CD4-positive, alpha-beta T cell treated with Interleukin-2 at 100 ng/mL for 4 hours (primary cell): ENCODE results near the gene NHLRC4.

Experiments
- DNase-seq: peaks from one replicate; pipeline ENCODE4 v3.0.0-alpha.2; 2020; ENCODE audit warnings: low spot score

Gene NHLRC4, protein sequence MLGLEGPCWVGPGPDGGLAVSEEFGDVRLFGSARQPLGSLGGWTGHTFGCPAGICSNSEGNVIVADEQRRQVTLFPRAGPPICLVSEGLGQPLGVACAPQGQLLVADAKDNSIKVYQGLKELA

DNA sequence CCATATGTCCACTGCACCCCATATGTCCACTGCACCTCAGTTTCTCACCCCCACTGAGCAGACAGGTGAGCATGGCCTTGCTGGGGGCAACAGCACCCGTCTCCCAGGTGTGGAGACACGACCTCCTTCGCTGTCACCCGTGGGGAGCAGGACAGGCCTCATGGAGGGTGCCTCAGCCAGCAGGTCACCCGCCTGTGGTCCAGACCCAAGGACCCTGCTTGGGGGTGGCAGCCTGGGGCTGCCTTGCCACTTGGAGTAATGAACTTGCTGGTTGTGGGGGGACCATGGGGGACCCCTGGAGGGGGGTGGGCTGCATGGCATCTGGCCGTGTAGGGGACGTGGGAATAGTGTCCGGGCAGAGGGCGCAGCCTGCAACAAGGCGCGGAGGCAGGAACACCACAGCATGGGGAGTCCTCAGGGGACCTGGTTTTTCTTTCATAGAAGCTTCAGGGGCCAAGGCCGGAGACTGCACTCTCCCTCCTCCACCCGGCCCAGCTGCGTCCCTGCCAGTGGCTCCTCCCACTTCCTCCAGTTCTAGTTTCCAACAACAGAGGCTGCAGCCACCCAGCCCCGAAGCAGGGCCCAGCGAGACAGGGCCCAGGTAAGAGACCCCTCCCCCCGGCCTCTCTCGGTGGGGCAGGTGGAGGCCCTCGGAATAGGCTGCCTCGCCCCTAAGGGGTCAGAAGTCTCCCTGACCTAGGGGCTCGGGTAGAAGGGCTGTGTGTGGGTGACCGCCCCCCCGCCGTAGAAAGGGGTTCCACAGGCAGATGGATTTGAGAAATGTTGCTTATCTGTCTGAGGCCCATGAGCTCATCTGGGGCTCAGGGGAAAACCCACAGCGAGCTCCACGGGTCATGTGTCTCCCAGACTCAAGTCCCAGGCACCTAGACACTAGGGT, at the start of gene NHLRC4:
NHLRC4 (plus strand) TSS at position 531 of the 898 bp plus-strand sequence. CDS start 1,043 bp downstream, outside the sequence.
- peak; percentile 46 for DNase-seq

DNA sequence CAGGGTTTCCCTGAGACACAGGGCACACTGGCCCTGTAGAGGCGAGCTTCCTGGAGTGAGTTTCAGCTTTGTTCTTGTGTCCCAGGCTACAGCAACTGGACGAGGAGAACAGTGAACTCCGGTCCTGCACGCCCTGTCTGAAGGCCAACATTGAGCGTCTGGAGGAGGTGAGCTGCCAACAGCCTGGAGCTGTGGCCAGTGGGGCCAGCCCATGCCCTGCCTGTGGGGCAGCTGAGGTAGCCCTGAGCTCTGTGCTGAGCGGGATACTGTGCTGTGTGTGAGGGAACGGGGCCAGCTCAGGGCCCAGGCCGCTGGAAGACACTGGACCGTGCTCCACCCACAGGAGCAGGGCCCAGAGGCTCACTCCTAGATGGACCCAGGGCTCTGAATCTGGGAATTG, 47.9 kb upstream of the NHLRC4 start:
- DNase-seq = no peak

DNA sequence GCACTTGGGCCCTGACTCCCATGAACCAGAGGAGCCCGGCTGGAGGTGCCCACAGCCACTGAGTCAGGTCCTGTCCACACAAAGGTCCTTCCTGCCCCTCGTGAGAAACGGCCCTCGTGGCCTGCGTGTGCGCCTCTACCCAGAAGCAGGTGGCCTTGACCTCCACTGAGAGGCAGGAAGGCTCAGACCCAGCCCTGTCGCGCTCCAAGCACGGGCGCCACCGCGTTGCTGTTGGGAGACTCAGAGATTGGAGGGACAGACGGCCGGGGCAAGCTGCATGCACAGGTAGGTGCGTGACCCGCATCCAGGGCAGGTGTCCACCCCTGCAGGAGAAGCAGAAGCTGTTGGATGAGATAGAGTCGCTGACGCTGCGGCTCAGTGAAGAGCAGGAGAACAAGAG, 47.4 kb upstream of the NHLRC4 start:
- DNase-seq = no peak

DNA sequence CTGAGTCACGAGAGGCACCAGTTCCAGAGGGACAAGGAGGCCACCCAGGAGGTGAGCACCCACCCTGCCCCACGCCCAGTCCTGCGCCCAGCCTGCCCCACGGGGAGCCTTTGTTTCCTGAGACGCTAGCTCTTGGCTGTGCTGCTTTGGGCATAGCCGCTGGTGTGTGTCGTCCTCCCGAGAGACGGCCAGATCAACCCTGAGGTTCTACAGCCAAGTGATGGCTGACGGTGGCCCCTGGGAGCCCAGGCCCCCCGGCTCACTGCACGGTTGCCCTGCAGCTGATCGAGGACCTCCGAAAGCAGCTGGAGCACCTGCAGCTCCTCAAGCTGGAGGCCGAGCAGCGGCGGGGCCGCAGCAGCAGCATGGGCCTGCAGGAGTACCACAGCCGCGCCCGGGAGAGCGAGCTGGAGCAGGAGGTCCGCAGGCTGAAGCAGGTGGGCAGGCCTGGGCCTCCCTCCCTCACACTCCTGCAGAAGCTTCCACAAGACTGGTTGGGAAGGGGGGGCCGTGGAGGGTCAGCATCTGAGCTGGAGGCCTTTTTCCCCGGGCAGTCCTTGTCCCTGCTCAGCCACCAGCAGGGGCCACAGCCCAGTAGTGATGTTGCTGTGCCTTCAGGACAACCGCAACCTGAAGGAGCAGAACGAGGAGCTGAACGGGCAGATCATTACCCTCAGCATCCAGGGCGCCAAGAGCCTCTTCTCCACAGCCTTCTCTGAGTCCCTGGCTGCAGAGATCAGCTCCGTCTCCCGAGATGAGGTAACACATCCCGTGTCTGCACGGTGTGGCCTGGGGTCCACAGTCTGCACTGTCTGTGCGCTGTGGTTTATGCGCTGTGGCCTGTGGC, 46.7 kb upstream of the NHLRC4 start:
- no peak for DNase-seq

DNA sequence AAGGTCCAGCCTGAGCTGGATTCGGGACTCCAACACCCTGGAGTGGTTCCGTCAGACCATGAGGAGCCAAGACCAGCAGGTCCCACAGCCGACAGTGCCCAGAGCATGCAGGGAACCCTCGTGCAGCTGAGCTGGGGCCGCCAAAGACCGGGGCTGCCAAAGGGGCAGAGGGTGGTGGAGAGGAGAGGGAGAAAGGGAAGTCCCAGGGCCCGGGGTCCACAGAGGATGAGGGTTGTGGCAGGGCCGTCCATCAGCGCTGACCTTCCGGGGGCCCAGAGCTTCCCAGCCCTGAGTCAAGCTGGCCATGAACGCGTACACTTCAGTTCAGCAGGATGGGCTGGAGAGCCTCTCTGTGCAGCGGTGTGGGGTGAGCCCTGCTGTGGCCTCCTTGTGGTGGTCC, 46.0 kb upstream of the NHLRC4 start:
- DNase-seq = no peak

DNA sequence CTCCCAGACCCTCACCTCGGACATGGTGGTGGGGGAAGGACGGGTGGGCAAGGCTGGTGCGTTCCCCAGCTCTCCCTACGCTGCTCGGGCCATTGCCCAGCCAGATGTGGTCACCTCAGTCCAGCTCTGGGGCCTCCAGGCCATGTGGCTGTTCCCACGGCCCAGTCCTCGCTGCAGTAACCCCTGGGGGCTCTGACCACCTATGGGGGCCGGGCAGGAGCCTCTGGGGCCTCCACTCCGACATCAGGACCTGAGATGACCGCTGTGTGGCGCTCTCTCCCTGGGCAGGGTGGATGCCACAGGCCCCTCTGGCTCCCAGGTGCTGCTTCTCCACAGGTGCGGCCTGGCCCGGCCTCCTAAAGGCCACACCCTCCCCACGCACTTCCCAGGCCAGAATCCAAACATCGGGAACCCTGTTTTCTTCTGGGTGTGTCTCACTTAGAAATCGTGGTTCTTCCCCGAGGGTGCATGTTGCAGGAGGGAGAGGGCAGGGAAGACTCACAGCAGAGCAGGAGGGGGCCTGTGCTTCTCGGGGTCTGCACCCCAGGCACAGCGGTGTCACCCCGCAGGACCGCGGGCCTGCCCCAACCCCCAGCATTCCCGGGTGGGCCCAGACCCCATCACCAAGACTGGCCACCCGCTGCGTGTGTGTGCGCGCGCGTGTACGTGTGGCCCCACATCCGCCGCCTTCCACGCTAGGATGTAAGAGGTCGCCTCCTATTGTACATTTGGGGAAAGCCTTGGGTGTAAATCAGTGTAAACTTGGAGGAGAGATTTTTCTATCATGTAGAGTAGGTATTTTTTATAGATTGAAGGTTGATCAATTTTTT, 45.2 kb upstream of the NHLRC4 start:
- DNase-seq = no peak

DNA sequence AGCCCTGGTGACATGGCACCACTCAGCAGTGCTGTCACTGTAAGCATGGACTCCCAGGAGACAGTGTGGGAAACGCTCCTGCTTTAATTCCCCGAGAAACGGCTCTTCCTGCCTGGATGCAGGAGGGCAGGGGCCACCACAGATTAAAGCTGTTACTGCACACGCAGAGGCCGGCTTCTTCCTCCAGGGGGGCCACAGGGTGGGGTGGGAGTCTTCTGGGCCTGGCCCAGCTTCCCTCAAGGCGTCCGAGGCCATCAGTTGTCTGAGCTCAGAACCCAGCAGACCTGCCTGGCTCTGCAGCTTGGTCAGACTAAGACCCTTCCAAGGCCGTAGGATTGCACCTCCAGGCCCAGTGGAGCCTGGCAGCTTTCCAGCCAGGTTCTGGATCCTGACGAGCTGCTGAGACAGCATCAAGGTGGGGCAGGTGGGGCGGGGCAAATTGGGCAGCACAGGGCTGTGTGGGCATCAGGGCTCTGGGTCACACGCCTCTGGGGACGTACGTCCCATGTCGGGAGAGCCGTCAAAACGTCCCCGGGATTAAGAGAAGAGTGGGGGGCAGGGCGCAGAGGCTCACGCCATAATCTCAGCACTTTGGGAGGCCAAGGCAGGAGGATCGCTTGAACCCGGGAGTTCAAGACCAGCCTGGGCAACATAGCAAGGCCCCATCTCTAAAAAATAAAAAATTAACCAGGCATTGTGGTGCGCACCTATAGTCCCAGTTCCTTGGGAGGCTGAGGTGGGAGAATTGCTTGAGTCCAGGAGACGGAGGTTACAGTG, 44.3 kb upstream of the NHLRC4 start:
- DNase-seq = no peak

DNA sequence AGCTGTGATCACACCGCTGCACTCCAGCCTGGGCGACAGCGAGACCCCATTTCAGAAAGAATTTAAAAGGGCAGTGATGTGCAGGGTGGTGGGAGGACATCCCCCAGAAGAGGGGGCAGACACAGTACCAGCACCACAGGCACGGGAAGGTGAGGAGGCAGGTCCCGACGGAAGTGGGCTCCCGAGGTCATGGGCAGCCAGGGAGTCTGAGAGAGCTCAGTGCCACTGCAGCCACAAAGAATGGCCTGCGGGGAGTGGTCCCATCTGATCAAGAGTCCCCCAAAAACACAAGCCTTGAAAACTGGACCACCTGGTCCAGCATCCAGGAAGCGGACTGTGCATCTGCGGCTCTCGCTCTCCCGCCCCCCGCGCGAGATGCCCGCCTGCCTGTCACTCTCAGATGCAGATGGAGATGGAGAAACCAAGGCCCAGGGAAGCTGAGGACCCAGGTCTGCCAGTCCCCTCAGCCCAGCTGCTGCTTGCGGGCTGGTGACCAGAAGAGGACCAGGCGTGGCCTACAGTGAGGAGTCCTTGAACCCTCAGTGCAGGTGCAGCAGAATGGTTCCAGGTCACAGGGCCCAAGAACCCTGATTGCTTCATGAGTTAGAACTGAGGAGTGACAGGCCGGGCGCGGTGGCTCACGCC, 43.6 kb upstream of the NHLRC4 start:
- no peak for DNase-seq

DNA sequence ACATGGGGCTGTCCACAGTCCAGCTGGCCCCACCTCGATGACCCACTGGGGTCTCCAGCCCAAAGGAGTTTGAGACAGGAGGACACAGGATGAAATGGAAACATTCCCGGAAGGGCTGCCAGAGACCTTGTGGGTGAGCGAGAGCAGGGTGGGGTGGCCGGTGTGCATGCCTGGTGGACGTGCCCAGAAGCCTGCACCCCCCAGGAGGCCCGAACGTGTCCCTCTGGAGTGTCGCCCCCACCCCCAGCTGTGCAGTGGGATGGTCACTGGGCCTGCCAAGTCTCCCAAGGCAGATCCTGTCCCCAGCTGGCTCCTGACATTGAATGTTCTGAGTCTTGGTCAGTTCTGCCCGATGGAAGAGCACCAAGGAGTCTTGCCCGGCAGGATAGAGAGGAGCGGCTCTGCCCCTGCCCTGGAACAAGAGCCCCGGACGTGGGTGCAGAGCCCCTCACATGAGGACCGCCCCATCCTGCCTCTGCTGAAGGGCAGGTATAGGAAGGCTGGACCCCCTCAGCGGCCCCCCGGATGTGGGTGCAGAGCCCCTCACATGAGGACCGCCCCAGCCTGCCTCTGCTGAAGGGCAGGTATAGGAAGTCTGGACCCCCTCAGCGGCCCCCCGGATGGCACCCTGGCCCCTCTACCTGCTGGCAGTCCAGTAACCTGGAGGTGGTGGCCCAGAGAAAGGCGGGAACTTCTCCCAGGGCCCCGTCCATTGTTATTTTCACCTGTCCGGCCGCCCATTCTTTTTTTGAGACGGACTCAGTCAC, 42.3 kb upstream of the NHLRC4 start:
- no peak for DNase-seq

DNA sequence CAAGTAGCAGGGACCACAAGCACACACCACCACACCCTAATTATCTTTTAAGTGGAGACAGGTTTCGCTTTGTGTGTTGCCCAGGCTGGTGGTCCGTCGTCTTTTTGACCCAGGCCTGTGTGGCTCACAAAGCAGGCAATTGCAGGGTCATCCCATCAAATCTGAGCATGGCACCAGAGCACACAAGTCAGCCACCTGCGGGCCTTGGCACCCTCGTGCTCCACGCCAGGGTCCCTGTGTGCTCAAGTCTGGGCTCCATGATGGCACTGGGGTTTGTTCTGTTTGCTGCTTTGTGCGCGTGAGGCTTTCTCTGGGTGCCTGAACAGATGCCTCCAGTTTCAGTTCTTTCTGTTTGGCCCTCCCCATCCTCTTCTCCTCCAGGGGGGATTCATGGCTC, 41.7 kb upstream of the NHLRC4 start:
- DNase-seq = no peak

DNA sequence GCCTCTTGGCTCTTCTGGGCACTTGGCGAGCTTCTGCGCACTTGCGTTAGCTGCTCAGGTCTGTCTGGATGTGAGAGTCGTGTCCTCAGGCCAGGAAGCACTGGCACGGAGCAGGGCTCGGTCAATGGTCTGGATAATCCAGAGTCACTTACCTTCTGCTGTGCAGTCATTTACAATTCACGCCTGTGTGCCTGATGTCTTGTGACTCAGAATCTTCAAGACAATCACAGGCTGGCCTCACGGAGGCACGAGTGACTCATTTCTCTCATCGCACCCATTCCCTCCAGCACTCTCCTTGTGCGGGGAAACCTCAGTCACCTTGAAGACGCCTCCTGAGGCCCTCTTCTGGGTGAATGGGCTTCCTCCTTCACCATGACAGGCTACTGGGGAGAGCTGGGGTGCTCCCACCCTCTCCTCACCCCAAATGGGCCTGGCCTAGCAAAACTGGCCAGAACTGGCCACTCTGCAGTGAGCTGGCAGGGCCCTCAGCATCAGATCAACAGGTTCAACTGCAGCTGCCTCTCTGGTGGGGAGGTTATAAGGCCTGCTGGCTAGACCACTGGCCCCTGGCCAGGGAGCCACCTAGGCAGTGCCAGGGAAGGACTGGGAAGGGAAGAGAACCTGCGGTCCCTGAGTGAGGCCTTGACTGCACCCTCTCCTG, 41.2 kb upstream of the NHLRC4 start:
- peak; percentile 77 for DNase-seq

DNA sequence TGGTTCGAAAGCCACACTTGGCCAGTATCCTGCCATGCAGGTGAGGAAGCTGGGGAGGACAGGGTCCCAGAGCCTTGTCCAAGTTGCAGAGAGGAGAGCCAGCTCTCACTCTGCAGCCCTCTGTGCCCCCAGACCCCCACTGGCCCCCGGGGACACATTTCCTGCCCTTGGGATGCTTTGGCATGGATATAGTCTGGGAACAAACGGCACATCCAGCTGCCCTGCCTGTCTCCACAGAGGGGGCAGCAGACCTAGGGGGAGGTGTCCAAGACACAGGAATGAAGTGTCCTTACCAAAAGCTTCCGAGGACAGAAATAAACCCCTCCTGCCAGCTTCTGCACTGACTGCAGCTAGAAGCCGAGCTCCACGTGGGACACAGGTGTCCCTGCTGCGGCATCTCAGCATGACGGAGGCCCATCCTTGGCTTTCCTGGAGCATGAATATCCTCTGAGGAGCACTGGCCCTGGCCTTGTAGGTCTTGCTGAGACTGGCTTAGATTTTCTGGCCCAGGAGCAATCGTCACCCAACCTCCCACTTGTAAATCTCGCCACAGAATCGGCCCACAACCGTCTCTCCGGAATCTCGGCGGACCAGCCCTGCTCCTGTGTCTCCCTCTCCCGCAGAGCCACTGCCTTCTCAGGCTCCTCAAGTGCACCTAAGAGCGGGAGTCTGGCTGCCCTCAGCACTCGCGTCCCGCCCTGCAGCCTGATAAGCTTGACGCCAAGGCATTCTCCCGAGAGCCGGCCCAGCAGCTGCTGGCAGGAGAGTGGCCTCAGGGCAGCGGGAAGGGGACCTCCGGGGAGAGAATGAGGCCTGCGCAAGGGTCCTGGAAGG, 40.4 kb upstream of the NHLRC4 start:
- no peak for DNase-seq

DNA sequence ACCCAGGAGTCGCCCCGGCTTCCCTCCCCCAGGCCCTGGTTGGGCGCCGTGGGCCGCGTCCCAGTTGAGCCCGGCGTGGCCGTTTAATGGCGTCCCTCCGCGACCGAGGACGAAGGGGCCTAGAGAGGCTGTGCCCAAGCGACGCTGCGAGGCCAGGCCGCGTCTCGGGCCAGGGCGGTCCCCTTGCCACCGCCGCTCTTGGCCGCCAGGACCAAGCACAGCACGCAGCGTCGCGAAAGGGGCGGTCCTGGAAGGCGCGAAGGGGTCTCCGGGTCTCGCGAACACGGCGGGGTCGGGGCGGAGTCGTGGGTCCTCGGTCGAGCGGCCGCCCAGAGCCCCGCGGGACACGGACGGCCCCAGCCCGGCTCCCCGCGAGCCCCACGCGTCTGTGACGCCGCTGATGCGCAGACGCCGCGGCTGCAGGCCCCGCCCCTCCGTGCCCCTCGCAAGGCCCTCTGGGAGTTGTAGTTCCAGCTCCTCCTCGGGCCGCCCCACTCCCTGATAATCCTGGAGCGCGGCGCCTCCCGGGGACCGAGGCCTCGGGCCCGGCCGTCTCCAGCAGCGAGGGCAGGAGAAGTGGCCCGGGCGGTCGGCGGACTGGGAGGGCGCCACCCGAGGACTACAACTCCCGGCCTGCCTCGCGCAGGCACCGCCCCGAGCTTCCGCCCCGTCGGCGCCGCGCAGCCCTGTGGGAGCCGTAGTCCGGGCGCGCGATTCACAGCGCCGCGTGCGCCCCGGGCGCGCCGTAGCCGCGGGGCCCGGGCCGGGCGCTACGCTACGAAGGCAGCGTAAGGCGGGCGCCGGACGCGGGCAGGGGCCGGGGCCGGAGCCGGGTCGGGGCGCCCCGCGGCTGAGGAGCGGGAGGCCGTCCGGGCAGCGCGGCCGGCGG, 39.5 kb upstream of the NHLRC4 start, which contains the start of gene CAPN15:
CAPN15 (plus strand) TSS at position 698 of the 889 bp plus-strand sequence. CDS start 19,127 bp downstream, outside the sequence.
- peak; percentile 81 for DNase-seq

DNA sequence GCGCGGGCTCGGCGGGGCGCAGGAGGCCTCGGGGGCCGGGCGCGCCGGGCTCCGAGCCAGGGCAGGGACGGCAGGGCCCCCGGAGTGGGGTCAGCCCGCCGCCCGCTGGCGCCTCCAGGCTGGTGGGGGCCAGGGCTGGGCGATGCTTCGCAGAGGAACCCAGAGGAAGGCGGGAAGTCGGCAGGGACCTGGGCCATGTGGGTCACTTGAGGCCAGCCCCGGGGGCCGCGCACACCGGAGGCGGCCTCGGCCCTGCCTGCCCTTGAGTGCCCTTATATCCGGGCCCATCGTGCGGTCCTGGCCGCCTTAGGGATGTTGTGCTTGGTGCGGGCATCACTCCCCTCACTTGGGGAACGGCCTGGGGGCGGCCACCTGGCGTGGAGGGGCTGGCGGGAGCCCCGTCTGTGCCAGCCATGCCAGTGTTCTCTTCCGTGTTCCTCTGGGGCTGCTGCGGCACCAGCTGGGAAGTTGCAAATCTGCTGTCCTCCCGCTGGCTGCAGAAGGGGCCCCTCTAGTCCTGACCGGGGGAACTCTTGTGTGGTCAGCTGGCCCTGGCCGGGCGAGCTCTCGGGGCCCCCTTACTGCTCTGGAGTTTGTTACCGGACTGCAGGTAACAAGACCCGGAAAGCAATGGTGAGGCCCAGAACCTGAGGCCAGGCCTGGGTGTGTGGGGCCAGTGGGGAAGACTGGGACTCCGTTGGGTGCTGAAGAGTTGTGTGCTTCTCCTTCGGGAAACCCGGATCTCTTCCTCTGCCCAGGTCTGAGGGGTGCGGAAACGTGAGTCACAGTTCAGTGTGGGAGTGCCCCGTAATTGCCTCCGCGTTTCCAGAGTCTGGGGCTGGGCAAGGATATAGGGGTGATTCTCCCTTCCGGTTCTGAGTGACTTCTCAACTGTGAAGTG, 38.4 kb upstream of the NHLRC4 start:
- peak; percentile 39 for DNase-seq

DNA sequence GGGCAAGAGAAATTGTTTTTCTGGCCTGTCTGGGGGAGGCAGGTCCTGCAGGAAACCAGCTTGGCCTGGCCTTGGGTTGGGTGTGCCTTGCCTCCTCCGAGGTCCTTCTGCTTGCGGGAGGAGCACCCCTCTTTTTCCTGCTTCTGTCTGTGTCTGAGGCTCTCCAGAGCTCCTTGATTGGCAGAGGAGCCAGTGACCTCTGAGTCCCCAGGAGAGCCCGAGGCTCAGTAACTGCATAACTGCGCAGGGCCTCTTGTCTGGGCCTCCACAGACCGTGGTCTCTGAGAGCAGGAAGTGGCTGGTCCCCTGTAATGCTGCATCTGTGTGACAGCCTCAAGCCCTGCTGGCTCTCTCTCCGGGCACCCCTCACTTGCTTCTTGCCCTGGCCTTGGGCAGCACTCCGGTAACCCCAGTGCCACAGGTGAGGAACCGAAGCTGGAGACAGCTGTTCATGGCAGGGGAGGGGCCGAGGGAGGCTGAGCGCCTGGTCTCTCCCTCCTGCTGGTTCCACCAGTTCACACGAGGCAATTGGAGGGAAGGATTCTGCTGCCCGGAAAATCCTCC, 37.7 kb upstream of the NHLRC4 start:
- peak; percentile 36 for DNase-seq
